ENCODE data around the gene CMTM7. TPM values are rescaled to one million over a fixed set of nuclear protein-coding genes. Genes with fewer than 3 reads are reported as not detected.
A peak's percentile ranks its signal among the peaks of the same experiment; 100 is the strongest.

CMTM7 gene
- total RNA-seq, 1 donor from 2014 or later, result 95.5 TPM

- Mint-ChIP-seq H3K36me3 (ENCODE audit: unreplicated experiment) (peaks cover 3% of the 10 kb centered on the region), H3K27ac (ENCODE audit: unreplicated experiment) (peak overlapping the region; percentile 85), H3K27me3 (ENCODE audit: unreplicated experiment) (peaks cover 5% of the 10 kb centered on the region), H3K4me1 (ENCODE audit: low read depth, unreplicated experiment) (peaks cover 50% of the 10 kb centered on the region), H3K9me3 (ENCODE audit: unreplicated experiment) (peaks cover 8% of the 10 kb centered on the region), H3K4me3 (ENCODE audit: unreplicated experiment) (peak overlapping the region; percentile 46)
- no peak for TF ChIP-seq CTCF (IDR thresholded peaks at IDR 0.05; ENCODE audit: partially characterized antibody, unreplicated experiment)
- no peak for DNase-seq
Observed at GRCh38 chr3:32423534-32423933, 31.9 kb downstream of the CMTM7 start.

DNA sequence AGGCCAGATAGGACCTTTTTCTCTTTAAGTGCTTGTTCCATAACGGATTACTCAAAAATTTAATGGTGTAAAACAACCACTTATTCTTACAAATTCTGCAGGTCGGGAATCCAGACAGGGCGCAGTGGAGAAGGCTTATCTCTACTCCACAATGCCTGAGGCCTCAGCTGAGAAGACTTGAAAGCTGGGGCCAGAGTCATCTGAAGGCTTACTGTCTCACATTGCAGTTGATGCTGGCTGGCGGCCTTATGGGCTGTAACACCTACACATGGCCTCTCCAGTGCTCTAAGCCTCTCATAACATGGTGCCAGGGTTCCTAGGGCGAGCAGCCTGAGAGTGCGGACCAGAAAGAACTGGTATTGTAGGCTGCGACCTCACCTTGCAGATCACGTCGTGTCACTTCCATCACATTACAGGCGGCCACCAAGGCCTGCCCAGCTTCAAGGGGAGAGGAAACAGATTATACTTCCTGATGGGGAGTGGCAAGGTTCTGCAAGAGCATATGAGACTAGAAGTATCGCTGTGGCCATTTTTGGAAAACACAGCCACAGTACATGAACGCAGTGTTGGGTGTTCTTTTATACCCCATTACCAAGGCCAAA lies 32.4 kb downstream of the CMTM7 start:
- no peak for DNase-seq
- H3K4me1 Mint-ChIP-seq (ENCODE audit: low read depth, unreplicated experiment), result peaks cover 51% of the 10 kb centered on the region
- peaks cover 8% of the 10 kb centered on the region for H3K9me3 Mint-ChIP-seq (ENCODE audit: unreplicated experiment)
- peaks cover 3% of the 10 kb centered on the region for H3K36me3 Mint-ChIP-seq (ENCODE audit: unreplicated experiment)
- peaks cover 5% of the 10 kb centered on the region for H3K27me3 Mint-ChIP-seq (ENCODE audit: unreplicated experiment)
- peak overlapping the region; percentile 7 for H3K4me3 Mint-ChIP-seq (ENCODE audit: unreplicated experiment)
- TF ChIP-seq CTCF (IDR thresholded peaks at IDR 0.05; ENCODE audit: partially characterized antibody, unreplicated experiment), result no peak
- peak overlapping the region; percentile 85 for H3K27ac Mint-ChIP-seq (ENCODE audit: unreplicated experiment)

DNA sequence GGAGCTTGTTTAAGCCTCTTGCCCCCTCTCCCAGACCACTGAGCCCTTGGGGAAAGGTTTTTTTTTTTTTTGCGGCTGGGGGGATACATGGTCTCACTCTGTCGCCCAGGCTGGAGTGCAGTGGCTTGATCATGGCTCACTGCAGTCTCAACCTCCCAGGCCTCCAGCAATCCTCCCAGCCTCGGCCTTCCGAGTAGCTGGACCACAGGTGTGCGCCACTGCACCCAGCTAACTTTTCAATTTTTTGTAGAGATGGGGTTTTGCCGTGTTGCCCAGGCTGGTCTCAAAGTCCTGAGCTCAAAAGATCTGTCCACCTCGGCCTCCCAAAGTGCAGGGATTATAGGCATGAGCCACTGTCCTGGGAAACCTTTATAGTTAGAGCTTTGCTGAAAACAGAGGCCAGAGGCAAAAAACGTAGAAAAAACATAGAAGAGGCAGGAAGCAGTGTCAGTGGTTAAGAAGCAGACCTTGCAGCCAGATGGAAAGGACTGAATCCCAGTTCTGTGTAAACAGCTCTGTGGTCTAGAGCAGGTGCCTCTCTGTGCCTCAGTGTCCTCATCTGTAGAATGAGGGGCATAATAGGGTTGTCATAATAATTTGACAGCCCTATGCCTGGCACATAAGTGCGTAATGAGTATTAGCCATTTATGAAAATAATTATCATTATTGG lies 33.1 kb downstream of the CMTM7 start:
- H3K27ac Mint-ChIP-seq (ENCODE audit: unreplicated experiment), result no peak overlapping the region
- peaks cover 51% of the 10 kb centered on the region for H3K4me1 Mint-ChIP-seq (ENCODE audit: low read depth, unreplicated experiment)
- peaks cover 5% of the 10 kb centered on the region for H3K27me3 Mint-ChIP-seq (ENCODE audit: unreplicated experiment)
- DNase-seq, result no peak
- no peaks in the 10 kb centered on the region for H3K36me3 Mint-ChIP-seq (ENCODE audit: unreplicated experiment)
- no peak for TF ChIP-seq CTCF (IDR thresholded peaks at IDR 0.05; ENCODE audit: partially characterized antibody, unreplicated experiment)
- peak overlapping the region; percentile 30 for H3K4me3 Mint-ChIP-seq (ENCODE audit: unreplicated experiment)
- peaks cover 8% of the 10 kb centered on the region for H3K9me3 Mint-ChIP-seq (ENCODE audit: unreplicated experiment)

DNA sequence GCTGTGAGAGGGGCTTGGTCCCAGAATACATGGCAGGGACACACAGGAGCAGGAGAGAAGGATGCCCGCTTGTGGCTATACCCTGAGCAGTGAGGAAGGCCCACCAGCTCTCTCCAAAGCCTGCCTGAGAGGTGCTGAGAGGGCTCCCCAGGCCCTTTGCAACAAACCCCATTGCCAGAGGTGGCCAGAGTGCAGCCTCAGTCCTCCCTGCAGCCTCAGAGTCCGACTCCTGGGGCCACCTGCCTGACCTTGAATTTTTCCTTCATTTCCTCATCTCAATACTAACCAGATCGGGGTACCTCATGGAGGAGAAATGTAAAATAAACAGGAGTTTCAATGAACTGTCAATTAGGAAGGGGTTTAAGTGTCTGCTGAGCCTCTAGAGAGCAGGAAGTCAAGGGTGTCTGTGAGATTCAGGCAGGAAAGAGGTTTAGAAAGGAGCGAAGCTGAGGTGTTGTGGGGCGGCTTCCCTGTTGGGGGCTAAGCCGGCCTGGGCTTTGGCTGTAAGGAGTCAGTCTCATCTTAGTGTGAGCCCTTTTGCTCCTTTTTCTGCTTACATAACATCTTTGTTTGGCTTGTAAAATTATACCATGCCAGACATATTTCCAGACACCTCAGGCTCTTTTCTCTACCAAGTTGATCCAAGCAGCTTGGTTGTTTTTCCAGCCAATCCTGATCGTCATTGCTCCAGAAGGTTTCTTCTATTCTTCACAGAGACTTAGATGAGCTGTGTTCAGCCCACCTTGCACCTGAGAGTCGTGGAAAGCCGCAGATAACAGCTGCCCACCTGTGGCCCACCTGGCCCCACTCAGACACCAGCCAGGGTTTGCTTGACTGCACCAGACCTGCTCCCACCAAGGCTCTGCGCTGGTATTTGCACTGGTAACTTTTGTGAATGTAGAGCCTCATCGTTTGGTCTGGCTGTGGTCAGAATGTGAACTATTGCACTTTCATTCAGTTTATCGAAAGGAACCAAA lies 36.7 kb downstream of the CMTM7 start:
- TF ChIP-seq CTCF (IDR thresholded peaks at IDR 0.05; ENCODE audit: partially characterized antibody, unreplicated experiment), result no peak
- Mint-ChIP-seq H3K4me1 (ENCODE audit: low read depth, unreplicated experiment) (peaks cover 41% of the 10 kb centered on the region), H3K27me3 (ENCODE audit: unreplicated experiment) (no peaks in the 10 kb centered on the region), H3K36me3 (ENCODE audit: unreplicated experiment) (no peaks in the 10 kb centered on the region), H3K9me3 (ENCODE audit: unreplicated experiment) (no peaks in the 10 kb centered on the region), H3K4me3 (ENCODE audit: unreplicated experiment) (no peak overlapping the region), H3K27ac (ENCODE audit: unreplicated experiment) (no peak overlapping the region)
- DNase-seq, result no peak
